Endothelial cell of umbilical vein (primary cell): ENCODE results near the gene OR52E8. TPM values are rescaled to one million over a fixed set of nuclear protein-coding genes. Genes with fewer than 3 reads are reported as not detected.

ENCODE experiments used
- BruUV-seq: library from RNA; stranded (reverse); fragments of 400-500 nt; replicated peaks from 2 replicates; lab custom pipeline; 2021; lab: Mats Ljungman, UMichigan
- CTCF ChIA-PET: fragments of 300-600, 350-600 bp; sonication (Branson Sonifier 250); formaldehyde crosslinking; loops from one replicate; lab custom pipeline; 2021; ENCODE audit warnings: antibody characterized with exemption, inconsistent platforms; lab: Charles Lee
- POLR2A ChIA-PET: fragments of 300-600, 350-600 bp; sonication (Branson Sonifier 250); formaldehyde crosslinking; loops from one replicate; lab custom pipeline; 2021; ENCODE audit warnings: antibody characterized with exemption, inconsistent platforms; lab: Charles Lee
- DNase-seq: peaks from one replicate; pipeline ENCODE4 v3.0.0-alpha.2; 2011; ENCODE audit warnings: low read depth, low spot score
- FAIRE-seq: peaks from 2 replicates; lab custom pipeline; 2011; peaks lifted over from hg19 to GRCh38; lab: Jason Lieb, UNC
- H2AFZ ChIP-seq: 2 replicates; pipeline ENCODE4 v1.6.0; 2012; ENCODE audit warnings: low read depth, low read length, control low read depth, inconsistent platforms
- H3K27ac ChIP-seq: 2 replicates; pipeline ENCODE4 v1.5.1; 2011; ENCODE audit warnings: low read depth, mild to moderate bottlenecking, control low read depth, low read length, moderate library complexity; ENCODE audit not compliant: insufficient read depth
- H3K27me3 ChIP-seq, 2 experiments: 2 replicates each; pipeline versions ENCODE4 v1.6.0 to v1.6.1; 2011; ENCODE audit warnings: low read length in 2 of 2, mixed read lengths in 1 of 2; ENCODE audit not compliant: control insufficient read depth in 2 of 2, insufficient read depth in 2 of 2
- H3K36me3 ChIP-seq, 2 experiments: 2 replicates in 1 of 2; 3 replicates in 1 of 2; pipeline ENCODE4 v1.5.1; 2011; ENCODE audit warnings: low read length in 2 of 2, mild to moderate bottlenecking in 1 of 2, moderate library complexity in 1 of 2; ENCODE audit not compliant: control insufficient read depth in 2 of 2, insufficient read depth in 2 of 2; ENCODE audit errors: extremely low read depth in 1 of 2
- H3K4me1 ChIP-seq: 3 replicates; pipeline ENCODE4 v1.5.1; 2011; ENCODE audit warnings: mild to moderate bottlenecking, low read length; ENCODE audit not compliant: control insufficient read depth, insufficient read depth; ENCODE audit errors: extremely low read depth
- H3K4me2 ChIP-seq: 2 replicates; pipeline ENCODE4 v1.6.1; 2011; ENCODE audit warnings: low read length, control low read depth, mixed read lengths; ENCODE audit not compliant: insufficient read depth
- H3K4me3 ChIP-seq, 3 experiments: fragments of 200-600 bp in 1 of 3; sonication (generic), shearing (Covaris generic) in 1 of 3; replicated peaks in 1 of 3; 2 replicates each; pipeline ENCODE4 v1.5.1; 2011 to 2016; ENCODE audit warnings: control low read depth in 3 of 3, low read length in 3 of 3, mild to moderate bottlenecking in 2 of 3, inconsistent platforms in 1 of 3, low read depth in 1 of 3, moderate library complexity in 1 of 3; ENCODE audit not compliant: insufficient read depth in 1 of 3
- H3K79me2 ChIP-seq: 2 replicates; pipeline ENCODE4 v1.6.0; 2012; ENCODE audit warnings: low read length, inconsistent platforms; ENCODE audit not compliant: control insufficient read depth, insufficient read depth
- H3K9ac ChIP-seq: replicated peaks from 2 replicates; pipeline ENCODE3; 2011; ENCODE audit warnings: low read length, control low read depth; ENCODE audit not compliant: insufficient read depth; ENCODE audit errors: extremely low read depth
- H3K9me1 ChIP-seq: replicated peaks from 3 replicates; pipeline ENCODE4 v1.6.0; 2011; ENCODE audit warnings: mild to moderate bottlenecking, low read length; ENCODE audit not compliant: control insufficient read depth, insufficient read depth; ENCODE audit errors: extremely low read depth
- H3K9me3 ChIP-seq: replicated peaks from 2 replicates; pipeline ENCODE4 v1.5.1; 2012; ENCODE audit warnings: low read length, inconsistent platforms; ENCODE audit not compliant: control insufficient read depth, insufficient read depth
- H4K20me1 ChIP-seq: replicated peaks from 2 replicates; pipeline ENCODE3; 2011; ENCODE audit warnings: mild to moderate bottlenecking, low read length; ENCODE audit not compliant: control insufficient read depth, insufficient read depth; ENCODE audit errors: extremely low read depth
- CTCF ChIP-seq, 2 donors: IDR thresholded peaks; 1 replicate in 1 of 2; 2 replicates in 1 of 2; pipeline ENCODE4 v1.5.1; 2011; ENCODE audit warnings: low read length in 2 of 2, mild to moderate bottlenecking in 2 of 2, moderate library complexity in 2 of 2, control low read depth in 1 of 2, inconsistent platforms in 1 of 2, low read depth in 1 of 2; ENCODE audit not compliant: insufficient read depth in 1 of 2; ENCODE audit errors: extremely low read depth in 1 of 2
- EZH2 ChIP-seq: IDR thresholded peaks from 2 replicates; pipeline ENCODE4 v1.6.1; 2012; ENCODE audit warnings: borderline replicate concordance, low read depth, mild to moderate bottlenecking, moderate library complexity, low read length, inconsistent platforms; ENCODE audit not compliant: severe bottlenecking
- FOS ChIP-seq: IDR thresholded peaks from 2 replicates; pipeline ENCODE4 v1.6.1; 2011; ENCODE audit warnings: mild to moderate bottlenecking, low read length, moderate library complexity, borderline replicate concordance; ENCODE audit not compliant: insufficient read depth
- GATA2 ChIP-seq: IDR thresholded peaks from 2 replicates; pipeline ENCODE4 v1.7.0; 2011; ENCODE audit warnings: low read depth, mild to moderate bottlenecking, moderate library complexity, mixed read lengths, low read length; ENCODE audit not compliant: insufficient read length, insufficient read depth
- JUN ChIP-seq: IDR thresholded peaks from 2 replicates; pipeline ENCODE4 v1.6.1; 2011; ENCODE audit warnings: borderline replicate concordance, low read depth; ENCODE audit not compliant: insufficient read length, insufficient read depth
- MAX ChIP-seq: IDR thresholded peaks from 2 replicates; pipeline ENCODE4 v1.6.1; 2011; ENCODE audit not compliant: insufficient read depth, insufficient read length
- MYC ChIP-seq: IDR thresholded peaks from one replicate; pipeline ENCODE4 v1.6.1; 2011; ENCODE audit warnings: mild to moderate bottlenecking, low read depth, low read length
- POLR2A ChIP-seq: IDR thresholded peaks from 2 replicates; pipeline ENCODE4 v1.6.1; 2012; ENCODE audit warnings: low read depth, mild to moderate bottlenecking, control low read depth, low read length
- POLR2AphosphoS5 ChIP-seq: IDR thresholded peaks from 2 replicates; pipeline ENCODE4 v1.6.1; 2012; ENCODE audit warnings: low read depth, mild to moderate bottlenecking, control low read depth, low read length, moderate library complexity; ENCODE audit not compliant: insufficient read depth
- dilution Hi-C: fragments of 300-500 bp; cut with MboI; formaldehyde crosslinking; loops from one replicate; pipeline ENCODE4 v1.15.0; 2019; ENCODE audit warnings: low sequenced_read_pairs; ENCODE audit not compliant: extremely low pct_ligation_motif_present
- intact Hi-C: fragments of 100-400 bp; cut with micrococcal nuclease; formaldehyde crosslinking; loops from one replicate; pipeline ENCODE4 v1.10.0; 2022
- polyA plus RNA-seq, 4 experiments: library from polyadenylated mRNA; depleted of rRNA in 3 of 4; stranded (reverse) in 3 of 4; unstranded in 1 of 4; fragments of >200 nt; gene quantifications; 2 replicates each; pipeline versions ENCODE4 v1.2.1 to v1.2.3, GENCODE V29; 2011 to 2012; ENCODE audit warnings: missing spikeins in 1 of 4
- total RNA-seq: library from RNA; stranded (reverse); gene quantifications from 2 replicates; pipeline ENCODE4 v1.2.3, GENCODE V29; 2021

Gene OR52E8
- total and polyA plus RNA-seq, 2 donors (not counting 3 experiments of a cell fraction or from before 2014, with no cell fraction given), result not detected

- no peak for TF ChIP-seq EZH2
- no peak for TF ChIP-seq GATA2
- TF ChIP-seq POLR2A, result no peak
- no peak for TF ChIP-seq MYC
- no peak for TF ChIP-seq MAX
- TF ChIP-seq POLR2AphosphoS5, result no peak
- TF ChIP-seq CTCF (IDR thresholded peaks at IDR 0.05; ENCODE audit: extremely low read depth in 1 of 2, insufficient read depth in 1 of 2, low read depth in 1 of 2, low read length in 2 of 2), result no peak
- TF ChIP-seq JUN, result no peak
- TF ChIP-seq FOS, result no peak
- Histone ChIP-seq H3K9me1 (no peaks in the 10 kb centered on the region), H3K4me2 (no peak within 1 kb of the TSS), H3K27me3 (no peaks in the 10 kb centered on the region), H3K79me2 (no peaks in the 10 kb centered on the region), H3K27ac (no peak within 1 kb of the TSS), H3K4me3 (no peak within 1 kb of the TSS), H3K36me3 (no peaks in the 10 kb centered on the region), H3K9ac (no peak within 1 kb of the TSS), H2AFZ (no peak within 1 kb of the TSS), H4K20me1 (no peaks in the 10 kb centered on the region), H3K9me3 (no peaks in the 10 kb centered on the region), H3K4me1 (no peaks in the 10 kb centered on the region)
- intact Hi-C loops (no loop called here), dilution Hi-C loops (no loop called here)
- no peak for DNase-seq
- ChIA-PET POLR2A (no interaction called here), CTCF (no interaction called here)
- no peak for FAIRE-seq
- BruUV-seq, result no TSS peak
These were observed 15.7 kb downstream of the OR52E8 start, which contains the start of gene OR52E6 for GRCh38 chr11:5841797-5842196. Gene OR52E6 (minus strand): TSS chr11:5841897. CDS start chr11:5841897, 0 bp downstream.
